ENCODE data around the gene BABAM2.

The BABAM2 gene

DNA sequence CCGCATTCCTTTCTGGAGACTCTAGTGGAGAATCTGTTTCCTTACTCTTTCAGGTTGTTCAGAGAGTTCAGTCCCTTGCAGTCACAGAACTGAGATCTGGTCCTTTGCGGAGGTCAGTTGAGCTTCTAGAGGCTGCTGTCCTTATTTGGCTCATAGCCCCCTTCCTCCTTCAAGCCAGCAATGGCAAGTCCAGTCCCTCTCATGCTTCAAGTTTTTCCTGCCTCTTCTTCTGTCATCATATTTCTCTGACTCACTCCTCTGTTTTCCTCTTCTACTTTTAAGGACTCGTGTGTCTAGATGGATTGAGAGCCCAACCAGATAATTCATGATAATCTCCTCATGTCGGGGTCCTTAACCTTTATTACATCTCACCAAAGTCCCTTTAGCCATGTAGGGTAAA, 328.6 kb downstream of the BABAM2 start:
- no peak for ATAC-seq
- Mint-ChIP-seq H3K4me1 (no peaks in the 10 kb centered on the region), H3K9me3 (no peaks in the 10 kb centered on the region), H3K27me3 (no peaks in the 10 kb centered on the region), H3K36me3 (ENCODE audit: low read depth) (no peaks in the 10 kb centered on the region), H3K27ac (no peak overlapping the region), H3K4me3 (no peak overlapping the region)
- DNase-seq: no peak

DNA sequence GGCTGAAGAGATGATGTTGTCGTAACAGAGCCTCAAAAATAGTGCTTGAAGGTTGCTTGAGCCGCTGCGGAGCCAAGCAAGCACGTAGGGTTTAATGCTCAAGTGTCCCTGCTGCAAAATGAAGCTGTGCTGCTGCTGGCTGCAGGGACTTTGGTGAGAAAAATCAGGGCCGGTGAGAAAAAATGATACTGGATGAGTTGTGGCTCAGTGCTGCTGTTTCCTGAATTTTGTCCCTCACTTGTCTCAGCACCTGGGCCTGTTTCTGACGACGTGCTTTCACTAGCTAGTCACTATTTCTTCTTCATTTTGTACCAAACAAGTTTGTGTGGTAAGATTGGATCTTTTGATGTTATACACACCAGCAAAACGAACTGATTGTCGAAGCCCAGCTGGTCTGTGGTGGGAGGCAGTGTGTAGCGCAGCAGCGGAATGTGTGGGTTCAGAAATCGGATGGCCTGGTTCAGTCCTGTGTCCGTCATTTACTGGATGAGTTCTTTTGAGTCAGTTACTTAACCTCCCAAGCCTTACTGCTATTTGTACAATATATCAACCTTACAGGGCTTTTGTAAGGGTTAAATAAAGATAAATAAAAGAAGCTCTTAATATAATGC, 329.3 kb downstream of the BABAM2 start:
- H3K27ac Mint-ChIP-seq: no peak overlapping the region
- no peaks in the 10 kb centered on the region for H3K27me3 Mint-ChIP-seq
- H3K4me3 Mint-ChIP-seq: no peak overlapping the region
- H3K9me3 Mint-ChIP-seq: no peaks in the 10 kb centered on the region
- H3K4me1 Mint-ChIP-seq: no peaks in the 10 kb centered on the region
- H3K36me3 Mint-ChIP-seq (ENCODE audit: low read depth): no peaks in the 10 kb centered on the region
- no peak for ATAC-seq
- DNase-seq: no peak

DNA sequence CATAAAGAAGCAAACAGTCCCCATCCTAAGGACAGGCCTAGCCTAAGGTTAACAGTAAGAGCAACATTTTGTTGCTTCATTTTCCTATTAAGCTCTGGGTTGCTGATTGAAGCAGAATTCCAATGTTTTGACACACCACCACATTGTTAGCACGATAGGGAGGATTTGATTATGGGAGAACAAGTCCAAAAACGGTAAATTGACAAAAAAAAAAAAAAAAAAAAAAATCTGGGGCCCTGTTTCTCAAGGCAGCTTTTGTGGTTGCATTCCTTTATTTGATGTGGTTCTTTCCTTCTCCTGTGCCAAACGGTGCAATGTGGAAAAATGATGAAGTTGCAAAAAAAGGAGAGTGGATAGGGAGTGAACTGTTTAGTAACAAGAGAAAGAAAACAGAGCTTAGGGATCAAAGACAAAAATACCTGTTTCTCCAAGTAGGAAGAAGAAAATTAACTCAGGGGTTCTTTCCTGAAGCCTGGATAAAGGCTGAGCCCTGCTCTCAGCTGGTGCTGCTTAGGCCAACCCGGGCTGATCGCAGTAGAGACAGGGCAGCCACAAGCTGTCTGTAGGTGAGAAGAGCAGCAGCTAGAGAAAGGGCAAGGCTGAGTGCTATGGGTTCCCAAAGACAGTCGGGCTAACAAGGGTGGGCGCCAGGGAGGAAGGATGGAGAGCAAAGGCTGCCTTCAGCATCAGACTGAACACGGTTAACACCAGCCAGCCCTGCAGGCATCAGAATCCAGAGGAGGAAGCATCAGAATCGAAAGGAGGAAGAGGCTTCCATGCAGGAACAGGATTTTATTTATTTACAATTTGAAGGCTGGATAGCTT, 334.3 kb downstream of the BABAM2 start:
- peak; percentile 40 for ATAC-seq
- Mint-ChIP-seq H3K27ac (no peak overlapping the region), H3K9me3 (no peaks in the 10 kb centered on the region)

DNA sequence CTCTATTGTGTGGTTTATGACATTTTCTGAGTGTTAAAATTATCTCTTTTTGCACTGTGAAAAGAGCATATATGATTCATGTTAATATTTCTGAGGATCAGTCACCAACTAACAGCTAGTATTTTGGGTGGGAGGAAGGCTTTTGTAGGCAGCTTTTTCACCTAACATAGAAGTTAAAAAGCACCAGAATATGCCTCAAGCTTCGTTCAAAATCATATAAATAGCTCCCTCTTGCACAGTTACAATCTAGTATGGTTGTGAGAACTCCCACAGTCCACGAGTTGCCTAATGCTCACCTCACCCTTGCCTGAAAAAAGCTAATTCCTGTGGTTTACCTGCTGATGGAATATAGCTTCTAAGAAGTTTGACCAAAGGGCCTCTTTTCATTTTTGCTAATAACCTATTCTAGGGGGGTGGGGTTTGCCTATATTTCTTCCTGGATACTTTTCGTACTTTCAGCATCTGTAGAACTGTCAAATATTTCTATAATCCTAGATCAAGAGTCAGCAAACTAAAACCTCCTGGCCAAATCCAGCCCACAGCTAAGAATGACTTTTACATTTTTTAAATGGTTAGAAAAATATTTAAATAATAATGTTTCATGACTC, 335.0 kb downstream of the BABAM2 start:
- Mint-ChIP-seq H3K36me3 (ENCODE audit: low read depth) (peaks cover 2% of the 10 kb centered on the region), H3K27ac (no peak overlapping the region), H3K4me3 (no peak overlapping the region)

More for the DNA sequence above, 334.3 kb downstream of the BABAM2 start:
- peaks cover 2% of the 10 kb centered on the region for H3K36me3 Mint-ChIP-seq (ENCODE audit: low read depth)
- no peak overlapping the region for H3K4me3 Mint-ChIP-seq
- no peak for DNase-seq
- H3K27me3 Mint-ChIP-seq: no peaks in the 10 kb centered on the region
- H3K4me1 Mint-ChIP-seq: peaks cover 2% of the 10 kb centered on the region

DNA sequence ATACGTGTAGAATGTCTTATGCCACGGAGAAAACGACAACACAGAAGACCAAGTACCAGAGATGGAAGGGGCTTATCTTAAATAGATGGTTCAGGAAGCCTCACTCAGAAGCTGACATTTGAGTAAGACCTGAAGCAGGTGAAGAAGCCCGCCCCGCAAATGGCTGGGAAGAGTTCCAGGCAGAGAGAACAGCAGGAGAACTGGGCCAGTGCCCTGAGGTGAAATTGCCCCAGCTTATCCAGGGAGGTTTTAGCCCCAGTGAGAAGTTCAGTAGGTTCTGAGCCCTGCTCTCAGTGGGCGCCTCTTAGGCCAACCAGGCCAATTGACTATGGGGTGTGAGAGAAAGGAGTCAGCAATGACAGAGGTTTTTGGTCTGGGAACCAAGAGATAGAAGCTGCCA, 336.0 kb downstream of the BABAM2 start:
- H3K9me3 Mint-ChIP-seq: no peaks in the 10 kb centered on the region
- no peak overlapping the region for H3K4me3 Mint-ChIP-seq
- DNase-seq (no peak), ATAC-seq (no peak)
- H3K27ac Mint-ChIP-seq: no peak overlapping the region
- H3K4me1 Mint-ChIP-seq: peaks cover 2% of the 10 kb centered on the region
- H3K27me3 Mint-ChIP-seq: no peaks in the 10 kb centered on the region
- peaks cover 2% of the 10 kb centered on the region for H3K36me3 Mint-ChIP-seq (ENCODE audit: low read depth)

More for the DNA sequence above, 335.0 kb downstream of the BABAM2 start:
- Mint-ChIP-seq H3K27me3 (no peaks in the 10 kb centered on the region), H3K4me1 (peaks cover 2% of the 10 kb centered on the region), H3K9me3 (no peaks in the 10 kb centered on the region)
- no peak for DNase-seq
- no peak for ATAC-seq

DNA sequence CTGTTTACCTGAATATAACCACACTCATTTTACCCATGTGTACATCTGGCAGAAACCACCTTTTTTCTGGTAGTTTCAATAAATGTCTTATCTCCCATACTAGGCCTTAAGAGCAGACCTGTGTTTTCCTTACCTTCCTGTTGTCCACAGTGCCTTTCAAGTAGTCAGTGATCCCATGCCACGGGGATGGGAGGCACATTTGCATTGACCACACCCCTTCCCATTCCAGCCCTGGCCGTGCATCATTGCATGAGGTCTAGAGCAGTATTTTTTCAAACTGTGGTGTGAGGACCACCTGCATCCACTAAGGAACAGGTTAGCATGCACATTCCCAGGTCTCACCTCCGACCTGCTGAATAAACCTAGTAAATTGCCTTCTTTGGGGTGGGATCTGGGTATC, 337.0 kb downstream of the BABAM2 start:
- DNase-seq: no peak
- Mint-ChIP-seq H3K27ac (no peak overlapping the region), H3K4me1 (peaks cover 2% of the 10 kb centered on the region), H3K36me3 (ENCODE audit: low read depth) (peaks cover 2% of the 10 kb centered on the region), H3K4me3 (no peak overlapping the region), H3K9me3 (no peaks in the 10 kb centered on the region), H3K27me3 (no peaks in the 10 kb centered on the region)
- no peak for ATAC-seq

DNA sequence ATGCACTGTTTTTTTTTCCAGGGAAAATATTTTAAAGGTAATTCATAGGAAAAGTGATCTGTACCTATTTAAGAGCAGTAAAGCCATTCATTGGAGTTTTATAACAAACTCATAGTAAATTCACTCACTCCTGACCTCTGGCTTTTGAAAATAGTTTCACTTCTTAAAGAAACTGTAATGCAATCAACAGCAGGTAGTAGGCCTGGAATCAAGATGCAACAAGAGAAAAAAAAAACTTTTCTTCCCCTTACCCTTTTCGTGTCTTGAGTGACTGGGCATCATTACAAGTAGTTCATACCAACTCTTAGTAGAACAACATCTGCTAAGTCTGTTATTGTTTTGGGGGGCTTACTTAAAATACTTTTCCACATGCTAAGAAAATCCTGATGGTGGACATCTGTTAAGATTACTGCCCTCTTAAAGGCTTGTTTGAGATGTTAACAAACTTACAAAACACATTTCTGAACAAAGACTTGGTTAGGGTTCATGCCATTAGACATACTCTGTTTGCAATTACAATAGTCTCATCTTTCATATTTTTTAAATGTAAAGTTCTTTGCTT, 338.0 kb downstream of the BABAM2 start:
- no peak overlapping the region for H3K27ac Mint-ChIP-seq
- no peaks in the 10 kb centered on the region for H3K27me3 Mint-ChIP-seq
- H3K9me3 Mint-ChIP-seq: no peaks in the 10 kb centered on the region
- no peak for DNase-seq
- no peak for ATAC-seq
- peaks cover 2% of the 10 kb centered on the region for H3K4me1 Mint-ChIP-seq
- peaks cover 2% of the 10 kb centered on the region for H3K36me3 Mint-ChIP-seq (ENCODE audit: low read depth)
- H3K4me3 Mint-ChIP-seq: no peak overlapping the region

DNA sequence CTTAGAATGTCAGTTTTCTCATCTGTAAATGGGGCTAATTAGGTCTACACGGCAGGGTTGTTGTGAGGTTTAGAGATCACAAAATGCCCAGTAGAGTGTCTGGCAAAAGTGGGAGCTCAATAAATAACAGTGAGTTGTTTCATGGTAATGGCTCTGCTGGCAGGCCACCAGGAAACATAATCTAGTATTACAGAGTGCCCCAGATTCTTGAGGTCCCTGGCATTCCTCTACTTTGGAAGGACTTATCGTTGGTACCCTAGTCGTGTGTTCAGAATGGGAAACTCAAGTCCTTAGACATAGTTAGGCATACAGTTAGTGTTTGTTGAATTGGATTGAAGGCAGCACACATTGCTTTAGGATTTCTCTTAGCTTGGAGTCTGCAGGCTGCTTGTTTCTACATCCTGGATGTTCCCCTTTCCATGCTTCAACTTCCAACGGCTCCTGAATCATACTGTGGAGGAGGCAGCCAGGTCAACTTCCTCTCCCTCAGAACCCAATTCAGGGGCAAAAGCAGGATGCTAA, 340.6 kb downstream of the BABAM2 start:
- H3K36me3 Mint-ChIP-seq (ENCODE audit: low read depth): peaks cover 2% of the 10 kb centered on the region
- H3K27me3 Mint-ChIP-seq: no peaks in the 10 kb centered on the region
- no peak overlapping the region for H3K27ac Mint-ChIP-seq
- H3K4me3 Mint-ChIP-seq: no peak overlapping the region
- ATAC-seq: no peak
- no peak for DNase-seq
- no peaks in the 10 kb centered on the region for H3K9me3 Mint-ChIP-seq
- no peaks in the 10 kb centered on the region for H3K4me1 Mint-ChIP-seq

DNA sequence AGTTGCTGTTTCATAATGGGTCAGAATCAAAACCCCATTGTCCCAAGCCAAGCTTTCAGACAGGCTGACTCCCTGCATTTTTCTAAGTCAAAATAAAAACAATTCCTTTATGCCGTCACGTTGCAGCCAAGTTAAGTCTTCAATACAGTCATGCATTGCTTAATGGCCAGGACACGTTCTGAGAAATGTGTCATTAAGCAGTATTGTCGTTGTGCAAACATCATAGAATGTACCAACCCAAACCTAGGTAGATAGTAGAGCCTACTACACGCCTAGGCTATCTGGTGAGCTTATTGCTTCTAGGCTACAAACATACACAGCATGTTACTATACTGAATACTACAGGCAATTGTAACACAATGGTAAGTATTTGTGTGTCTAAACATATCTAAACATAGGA, 341.8 kb downstream of the BABAM2 start:
- H3K9me3 Mint-ChIP-seq: no peaks in the 10 kb centered on the region
- H3K4me1 Mint-ChIP-seq: no peaks in the 10 kb centered on the region

DNA sequence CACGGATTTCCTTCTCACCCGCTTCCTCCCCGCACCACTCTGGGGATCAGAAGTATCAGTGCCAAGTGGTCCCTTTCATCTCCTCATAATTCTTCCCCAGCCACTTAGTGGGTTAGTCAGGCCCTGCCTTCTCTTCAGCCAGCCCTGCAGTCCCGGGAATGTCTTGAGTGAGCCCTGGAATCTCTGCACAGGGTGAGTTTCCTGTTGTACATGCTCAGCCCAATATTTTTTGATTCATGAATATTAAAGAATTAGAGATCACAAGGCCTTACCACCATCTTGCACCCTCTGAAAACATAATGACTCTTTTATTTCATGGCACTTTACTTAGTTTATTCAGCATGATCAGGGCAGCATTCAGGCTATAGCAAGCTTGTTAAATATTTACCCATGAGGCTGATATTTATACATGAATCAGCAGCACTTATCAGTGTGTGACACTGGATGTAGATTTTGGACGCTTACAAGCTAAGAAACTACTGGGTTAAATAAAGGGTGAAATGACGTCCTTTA, 342.7 kb downstream of the BABAM2 start:
- Mint-ChIP-seq H3K4me3 (no peak overlapping the region), H3K4me1 (no peaks in the 10 kb centered on the region), H3K9me3 (no peaks in the 10 kb centered on the region), H3K27me3 (no peaks in the 10 kb centered on the region), H3K27ac (no peak overlapping the region), H3K36me3 (ENCODE audit: low read depth) (no peaks in the 10 kb centered on the region)
- DNase-seq: no peak
- no peak for ATAC-seq

More for the DNA sequence above, 341.8 kb downstream of the BABAM2 start:
- DNase-seq: no peak
- H3K27ac Mint-ChIP-seq: no peak overlapping the region
- no peaks in the 10 kb centered on the region for H3K27me3 Mint-ChIP-seq
- H3K36me3 Mint-ChIP-seq (ENCODE audit: low read depth): no peaks in the 10 kb centered on the region
- no peak for ATAC-seq
- H3K4me3 Mint-ChIP-seq: no peak overlapping the region

DNA sequence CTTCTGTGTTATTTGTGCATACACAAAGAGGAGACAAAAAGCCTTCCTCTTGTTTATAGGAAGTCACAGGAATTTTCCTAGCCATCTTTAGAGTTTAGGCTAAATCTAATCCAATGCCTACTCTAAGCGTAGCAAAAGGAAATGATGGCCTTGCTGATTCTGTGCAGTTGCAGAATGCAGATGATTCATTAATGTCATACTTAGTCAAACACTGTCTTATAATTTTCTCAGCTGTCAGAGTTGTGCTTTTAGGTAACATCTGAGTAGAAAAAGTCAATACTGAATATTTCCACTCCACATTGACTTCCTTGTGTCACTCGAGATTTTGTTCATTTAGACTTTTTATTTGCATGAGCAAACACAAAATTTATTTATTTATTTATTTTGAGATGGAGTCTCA, 344.3 kb downstream of the BABAM2 start:
- H3K27me3 Mint-ChIP-seq: no peaks in the 10 kb centered on the region
- H3K27ac Mint-ChIP-seq: no peak overlapping the region
- no peak for DNase-seq
- no peaks in the 10 kb centered on the region for H3K9me3 Mint-ChIP-seq
- no peaks in the 10 kb centered on the region for H3K36me3 Mint-ChIP-seq (ENCODE audit: low read depth)
- no peak for ATAC-seq
- no peaks in the 10 kb centered on the region for H3K4me1 Mint-ChIP-seq
- no peak overlapping the region for H3K4me3 Mint-ChIP-seq

DNA sequence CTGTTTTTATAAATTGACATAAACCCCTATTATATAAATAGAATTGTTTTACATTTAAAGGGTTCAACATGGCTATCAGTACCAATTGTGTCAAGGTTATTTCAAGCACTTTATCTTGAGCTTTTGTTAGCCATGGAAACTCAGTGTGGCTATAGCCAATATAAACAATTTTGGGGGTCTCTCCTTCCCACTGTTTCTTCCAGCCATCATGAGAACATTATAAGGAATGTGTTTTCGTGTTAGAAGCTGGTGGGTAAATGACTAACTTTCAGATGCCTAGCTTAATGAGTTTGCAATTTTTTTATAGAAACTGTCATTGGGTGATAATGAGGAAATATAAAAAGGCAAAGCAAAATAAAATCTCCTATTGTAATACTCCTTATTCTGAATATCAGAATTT, 348.7 kb downstream of the BABAM2 start:
- peaks cover 7% of the 10 kb centered on the region for H3K36me3 Mint-ChIP-seq (ENCODE audit: low read depth)
- no peak overlapping the region for H3K27ac Mint-ChIP-seq
- no peaks in the 10 kb centered on the region for H3K27me3 Mint-ChIP-seq
- H3K4me1 Mint-ChIP-seq: no peaks in the 10 kb centered on the region
- H3K4me3 Mint-ChIP-seq: no peak overlapping the region
- DNase-seq: no peak
- ATAC-seq: no peak
- H3K9me3 Mint-ChIP-seq: no peaks in the 10 kb centered on the region

DNA sequence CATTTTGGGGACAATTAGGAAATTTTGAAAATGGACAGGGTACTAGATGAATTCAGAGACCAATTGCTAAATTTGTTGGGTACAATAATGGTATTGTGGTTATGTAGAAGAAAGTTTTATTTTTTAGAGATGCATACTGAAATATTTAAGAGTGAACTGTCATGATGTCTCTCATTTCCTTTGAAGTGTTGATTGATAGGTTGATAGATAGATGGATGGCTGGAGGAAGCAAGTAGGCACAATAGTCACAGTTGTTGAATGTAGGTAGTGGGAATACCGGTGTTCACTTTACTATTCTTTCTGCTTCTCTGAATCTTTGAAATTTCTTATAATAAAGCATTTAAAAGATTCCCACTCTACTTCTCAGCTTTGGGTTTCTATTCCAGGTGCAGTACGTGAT, 350.4 kb downstream of the BABAM2 start:
- Mint-ChIP-seq H3K27ac (no peak overlapping the region), H3K36me3 (ENCODE audit: low read depth) (peaks cover 7% of the 10 kb centered on the region), H3K4me1 (no peaks in the 10 kb centered on the region), H3K9me3 (no peaks in the 10 kb centered on the region), H3K4me3 (no peak overlapping the region), H3K27me3 (no peaks in the 10 kb centered on the region)
- DNase-seq: no peak
- ATAC-seq: no peak

DNA sequence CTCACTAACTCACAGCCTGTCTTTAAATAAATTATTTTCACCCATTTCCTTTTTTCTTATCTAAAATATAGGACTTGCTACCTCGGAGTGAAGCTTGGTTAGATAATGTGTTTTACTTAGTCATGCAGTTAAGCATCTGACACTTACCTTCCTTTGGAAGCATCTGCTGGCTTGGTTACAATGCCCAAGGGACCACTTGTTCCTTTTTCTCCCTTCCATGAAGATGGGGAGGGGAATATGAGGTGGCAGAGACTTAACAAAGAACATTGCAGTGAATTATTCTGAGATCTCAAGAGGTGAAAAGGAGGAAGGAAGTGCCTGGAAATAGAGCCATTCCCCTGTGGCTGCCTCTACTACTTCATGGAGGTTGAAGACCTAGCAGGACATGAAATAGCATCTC, 356.8 kb downstream of the BABAM2 start:
- ATAC-seq (no peak), DNase-seq (no peak)
- Mint-ChIP-seq H3K27ac (no peak overlapping the region), H3K9me3 (no peaks in the 10 kb centered on the region), H3K4me3 (no peak overlapping the region), H3K36me3 (ENCODE audit: low read depth) (peaks cover 8% of the 10 kb centered on the region), H3K27me3 (no peaks in the 10 kb centered on the region), H3K4me1 (peaks cover 19% of the 10 kb centered on the region)
